WTC11 (cell line): ENCODE data around the gene CHRNA4. TPM values are rescaled to one million over a fixed set of nuclear protein-coding genes. Genes with fewer than 3 reads are reported as not detected.

Experiments used
- ATAC-seq: fragments of 200-7000 bp; cut with Tn5 transposase; 2 replicates; pipeline ENCODE4 v1.10.0; 2021; ENCODE audit warnings: mild to moderate bottlenecking, moderate library complexity
- CTCF ChIA-PET: fragments of 300-600 bp; sonication (Branson Sonifier 250); formaldehyde crosslinking; loops from one replicate; lab custom pipeline; 2021; ENCODE audit warnings: antibody characterized with exemption; lab: Charles Lee
- POLR2A ChIA-PET: fragments of 350-600 bp; sonication (Branson Sonifier 250); formaldehyde crosslinking; loops from one replicate; lab custom pipeline; 2021; ENCODE audit warnings: antibody characterized with exemption; lab: Charles Lee
- DNase-seq: peaks from one replicate; pipeline ENCODE4 v3.0.0; 2021; ENCODE audit warnings: low spot score
- H3K27ac Mint-ChIP-seq: 2 replicates; pipeline ENCODE4 v1.8.0; 2021; ENCODE audit warnings: mixed read lengths
- H3K27me3 Mint-ChIP-seq: 2 replicates; pipeline ENCODE4 v1.8.0; 2021; ENCODE audit warnings: low read depth, mild to moderate bottlenecking, moderate library complexity, mixed read lengths
- H3K36me3 Mint-ChIP-seq: 2 replicates; pipeline ENCODE4 v1.8.0; 2021; ENCODE audit warnings: mixed read lengths
- H3K4me1 Mint-ChIP-seq: 2 replicates; pipeline ENCODE4 v1.8.0; 2022; ENCODE audit warnings: mixed read lengths
- H3K4me3 Mint-ChIP-seq: 2 replicates; pipeline ENCODE4 v1.8.0; 2021; ENCODE audit warnings: mild to moderate bottlenecking, moderate library complexity, mixed read lengths
- H3K9me3 Mint-ChIP-seq: 2 replicates; pipeline ENCODE4 v1.8.0; 2021; ENCODE audit warnings: mixed read lengths
- AFF4 ChIP-seq: sonication (generic); formaldehyde crosslinking; IDR thresholded peaks from 2 replicates; pipeline ENCODE4 v1.8.1; 2023; ENCODE audit warnings: mild to moderate bottlenecking, missing genetic modification reagents, borderline replicate concordance
- CDX4 ChIP-seq: fragments of 250-450 bp; sonication (Bioruptor Pico); IDR thresholded peaks from 2 replicates; pipeline ENCODE4 v1.9.0; 2021; ENCODE audit warnings: moderate library complexity, mild to moderate bottlenecking, inconsistent platforms, borderline replicate concordance
- ELF4 ChIP-seq: sonication (generic); formaldehyde crosslinking; IDR thresholded peaks from 2 replicates; pipeline ENCODE4 v1.8.1; 2022; ENCODE audit warnings: low read depth, mild to moderate bottlenecking, moderate library complexity, missing genetic modification reagents
- ETV6 ChIP-seq: sonication (generic); formaldehyde crosslinking; IDR thresholded peaks from 2 replicates; pipeline ENCODE4 v1.8.1; 2022; ENCODE audit warnings: mild to moderate bottlenecking, missing genetic modification reagents
- GABPB1 ChIP-seq: sonication (generic); formaldehyde crosslinking; IDR thresholded peaks from 2 replicates; pipeline ENCODE4 v1.8.1; 2023; ENCODE audit warnings: mild to moderate bottlenecking, missing genetic modification reagents
- GRHL2 ChIP-seq: fragments of 250-450 bp; sonication (Bioruptor Pico); IDR thresholded peaks from 2 replicates; pipeline ENCODE4 v1.8.0; 2022; ENCODE audit warnings: mild to moderate bottlenecking, moderate library complexity; ENCODE audit not compliant: insufficient replicate concordance, severe bottlenecking
- HMGA2 ChIP-seq: fragments of 250-450 bp; sonication (Bioruptor Pico); IDR thresholded peaks from 2 replicates; pipeline ENCODE4 v1.4.0; 2021; ENCODE audit warnings: mild to moderate bottlenecking, moderate library complexity
- NFE2L1 ChIP-seq: sonication (generic); formaldehyde crosslinking; IDR thresholded peaks from 2 replicates; pipeline ENCODE4 v1.8.1; 2023; ENCODE audit warnings: missing genetic modification reagents
- NFYB ChIP-seq: sonication (generic); formaldehyde crosslinking; conservative IDR thresholded peaks from 2 replicates; pipeline ENCODE4 v1.8.0; 2022; ENCODE audit warnings: low read depth, missing genetic modification reagents
- RELA ChIP-seq: sonication (generic); formaldehyde crosslinking; IDR thresholded peaks from 2 replicates; pipeline ENCODE4 v1.8.1; 2022; ENCODE audit warnings: missing genetic modification reagents, mild to moderate bottlenecking, borderline replicate concordance
- STAT6 ChIP-seq: sonication (generic); formaldehyde crosslinking; conservative IDR thresholded peaks from 2 replicates; pipeline ENCODE4 v1.8.1; 2023; ENCODE audit warnings: mild to moderate bottlenecking, low read depth, missing genetic modification reagents, moderate library complexity
- TEAD4 ChIP-seq: sonication (generic); formaldehyde crosslinking; IDR thresholded peaks from 2 replicates; pipeline ENCODE4 v1.8.0; 2022; ENCODE audit warnings: mild to moderate bottlenecking, missing genetic modification reagents
- USF2 ChIP-seq: sonication (generic); formaldehyde crosslinking; IDR thresholded peaks from 2 replicates; pipeline ENCODE4 v1.8.1; 2023; ENCODE audit warnings: mild to moderate bottlenecking, missing genetic modification reagents, moderate library complexity
- ZNF138 ChIP-seq: sonication (generic); formaldehyde crosslinking; conservative IDR thresholded peaks from 2 replicates; pipeline ENCODE4 v1.8.1; 2022; ENCODE audit warnings: mild to moderate bottlenecking, moderate library complexity, missing genetic modification reagents
- ZNF281 ChIP-seq: sonication (generic); formaldehyde crosslinking; IDR thresholded peaks from 2 replicates; pipeline ENCODE4 v1.8.0; 2023; ENCODE audit warnings: mild to moderate bottlenecking, missing genetic modification reagents
- ZNF396 ChIP-seq: fragments of 250-450 bp; sonication (Bioruptor Pico); IDR thresholded peaks from 2 replicates; pipeline ENCODE4 v1.8.0; 2021; ENCODE audit warnings: mild to moderate bottlenecking, moderate library complexity, borderline replicate concordance
- ZNF532 ChIP-seq: fragments of 250-450 bp; sonication (Bioruptor Pico); IDR thresholded peaks from 2 replicates; pipeline ENCODE4 v1.9.0; 2021; ENCODE audit warnings: mild to moderate bottlenecking, borderline replicate concordance
- total RNA-seq: library from RNA; stranded (reverse); gene quantifications from 3 replicates; pipeline ENCODE4 v1.2.3, GENCODE V29; 2021

The CHRNA4 gene
- total RNA-seq, 1 experiment from 2014 or later: 2.5 TPM

GRCh38 chr20:63406617-63407245, 45.6 kb upstream of the CHRNA4 start:
- no peaks in the 10 kb centered on the region for H3K27me3 Mint-ChIP-seq
- no peak for DNase-seq
- H3K36me3 Mint-ChIP-seq: no peaks in the 10 kb centered on the region
- no peak for ATAC-seq
- no peak overlapping the region for H3K27ac Mint-ChIP-seq
- ChIA-PET CTCF (no interaction called here), POLR2A (no interaction called here)
- H3K4me3 Mint-ChIP-seq: no peak overlapping the region
- TF ChIP-seq HMGA2 (CRISPR knock-in tag): no peak
- TF ChIP-seq NFE2L1 (CRISPR knock-in tag): no peak
- no peak for TF ChIP-seq ELF4 (CRISPR knock-in tag)
- TF ChIP-seq USF2 (CRISPR knock-in tag): no peak
- TF ChIP-seq GRHL2 (CRISPR knock-in tag): no peak
- TF ChIP-seq ETV6 (CRISPR knock-in tag): no peak
- TF ChIP-seq CDX4 (CRISPR knock-in tag): no peak
- no peak for TF ChIP-seq GABPB1 (CRISPR knock-in tag)
- TF ChIP-seq ZNF532 (CRISPR knock-in tag): no peak
- no peak for TF ChIP-seq RELA
- TF ChIP-seq STAT6: no peak
- H3K4me1 Mint-ChIP-seq: peaks cover 12% of the 10 kb centered on the region
- no peaks in the 10 kb centered on the region for H3K9me3 Mint-ChIP-seq

- CTCF ChIA-PET: interaction anchor here (1.3 kb wide), 1 partner anchor 24 kb away, joined by 3 read pairs; no protein-coding TSS in a partner anchor
- Mint-ChIP-seq H3K9me3 (no peaks in the 10 kb centered on the region), H3K36me3 (no peaks in the 10 kb centered on the region), H3K27ac (no peak overlapping the region), H3K4me1 (peaks cover 12% of the 10 kb centered on the region), H3K4me3 (no peak overlapping the region), H3K27me3 (no peaks in the 10 kb centered on the region)
- POLR2A ChIA-PET: no interaction called here
- DNase-seq (no peak), ATAC-seq (no peak)
- TF ChIP-seq CDX4 (CRISPR knock-in tag) (no peak), ZNF138 (no peak), USF2 (CRISPR knock-in tag) (no peak), TEAD4 (CRISPR knock-in tag) (no peak), ZNF396 (CRISPR knock-in tag) (no peak), NFYB (no peak), ZNF281 (no peak), AFF4 (CRISPR knock-in tag) (no peak)
Measured at GRCh38 chr20:63406011-63406410, 44.9 kb upstream of the CHRNA4 start.
